ENCODE measurements around the gene WSCD1.

- TF ChIP-seq, protein P1, sequence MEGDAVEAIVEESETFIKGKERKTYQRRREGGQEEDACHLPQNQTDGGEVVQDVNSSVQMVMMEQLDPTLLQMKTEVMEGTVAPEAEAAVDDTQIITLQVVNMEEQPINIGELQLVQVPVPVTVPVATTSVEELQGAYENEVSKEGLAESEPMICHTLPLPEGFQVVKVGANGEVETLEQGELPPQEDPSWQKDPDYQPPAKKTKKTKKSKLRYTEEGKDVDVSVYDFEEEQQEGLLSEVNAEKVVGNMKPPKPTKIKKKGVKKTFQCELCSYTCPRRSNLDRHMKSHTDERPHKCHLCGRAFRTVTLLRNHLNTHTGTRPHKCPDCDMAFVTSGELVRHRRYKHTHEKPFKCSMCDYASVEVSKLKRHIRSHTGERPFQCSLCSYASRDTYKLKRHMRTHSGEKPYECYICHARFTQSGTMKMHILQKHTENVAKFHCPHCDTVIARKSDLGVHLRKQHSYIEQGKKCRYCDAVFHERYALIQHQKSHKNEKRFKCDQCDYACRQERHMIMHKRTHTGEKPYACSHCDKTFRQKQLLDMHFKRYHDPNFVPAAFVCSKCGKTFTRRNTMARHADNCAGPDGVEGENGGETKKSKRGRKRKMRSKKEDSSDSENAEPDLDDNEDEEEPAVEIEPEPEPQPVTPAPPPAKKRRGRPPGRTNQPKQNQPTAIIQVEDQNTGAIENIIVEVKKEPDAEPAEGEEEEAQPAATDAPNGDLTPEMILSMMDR (IDR thresholded peaks at IDR 0.05), result no peak
- TF ChIP-seq POLR2AphosphoS5 (IDR thresholded peaks at IDR 0.05), result no peak
Measured at GRCh38 chr17:6100891-6101500, 30.8 kb downstream of the WSCD1 start.
